ENCODE results near the gene RFPL1. TPM values are rescaled to one million over a fixed set of nuclear protein-coding genes. Genes with fewer than 3 reads are reported as not detected.
A peak's percentile ranks its signal among the peaks of the same experiment; 100 is the strongest.
"Not testable (repeated sequence)": the region's sequence is repeated elsewhere in the genome, so short reads cannot be mapped to it uniquely, and the experiment has no call there.

RFPL1 gene
- not detected for total RNA-seq (ENCODE audit: unreplicated experiment)
- long read RNA-seq: 0 reads

GRCh38 chr22:29438283-29438682 is at the start of gene RFPL1:
Gene RFPL1, plus strand, starts transcription at chr22:29438583.
- not testable (repeated sequence) for H3K4me1 Mint-ChIP-seq (ENCODE audit: unreplicated experiment); H3K27me3 Mint-ChIP-seq (ENCODE audit: unreplicated experiment); H3K9me3 Mint-ChIP-seq (ENCODE audit: unreplicated experiment); DNase-seq (ENCODE audit: low spot score); H3K4me3 Mint-ChIP-seq (ENCODE audit: unreplicated experiment); H3K36me3 Mint-ChIP-seq (ENCODE audit: low read depth, unreplicated experiment); H3K27ac Mint-ChIP-seq (ENCODE audit: unreplicated experiment)

GRCh38 chr22:29388759-29389090 is 49.7 kb upstream of the RFPL1 start:
- Mint-ChIP-seq H3K4me1 (ENCODE audit: unreplicated experiment) (peaks cover 59% of the 10 kb centered on the region), H3K36me3 (ENCODE audit: low read depth, unreplicated experiment) (peaks cover 22% of the 10 kb centered on the region), H3K27me3 (ENCODE audit: unreplicated experiment) (peaks cover 2% of the 10 kb centered on the region), H3K9me3 (ENCODE audit: unreplicated experiment) (no peaks in the 10 kb centered on the region), H3K4me3 (ENCODE audit: unreplicated experiment) (peak overlapping the region; percentile 94), H3K27ac (ENCODE audit: unreplicated experiment) (peak overlapping the region; percentile 30)
- no peak for TF ChIP-seq CTCF (IDR thresholded peaks at IDR 0.05; ENCODE audit: unreplicated experiment)
- no peak for DNase-seq (ENCODE audit: low spot score)

GRCh38 chr22:29390270-29390669 is 48.1 kb upstream of the RFPL1 start:
- TF ChIP-seq CTCF (IDR thresholded peaks at IDR 0.05; ENCODE audit: unreplicated experiment): no peak
- H3K4me1 Mint-ChIP-seq (ENCODE audit: unreplicated experiment): peaks cover 53% of the 10 kb centered on the region
- peaks cover 12% of the 10 kb centered on the region for H3K36me3 Mint-ChIP-seq (ENCODE audit: low read depth, unreplicated experiment)
- DNase-seq (ENCODE audit: low spot score): no peak
- no peak overlapping the region for H3K4me3 Mint-ChIP-seq (ENCODE audit: unreplicated experiment)
- H3K9me3 Mint-ChIP-seq (ENCODE audit: unreplicated experiment): no peaks in the 10 kb centered on the region
- H3K27me3 Mint-ChIP-seq (ENCODE audit: unreplicated experiment): peaks cover 2% of the 10 kb centered on the region
- H3K27ac Mint-ChIP-seq (ENCODE audit: unreplicated experiment): no peak overlapping the region

GRCh38 chr22:29391546-29391945 is 46.8 kb upstream of the RFPL1 start:
- Mint-ChIP-seq H3K36me3 (ENCODE audit: low read depth, unreplicated experiment) (peaks cover 7% of the 10 kb centered on the region), H3K27me3 (ENCODE audit: unreplicated experiment) (peaks cover 2% of the 10 kb centered on the region), H3K4me1 (ENCODE audit: unreplicated experiment) (peaks cover 45% of the 10 kb centered on the region), H3K4me3 (ENCODE audit: unreplicated experiment) (no peak overlapping the region), H3K9me3 (ENCODE audit: unreplicated experiment) (no peaks in the 10 kb centered on the region), H3K27ac (ENCODE audit: unreplicated experiment) (no peak overlapping the region)
- no peak for TF ChIP-seq CTCF (IDR thresholded peaks at IDR 0.05; ENCODE audit: unreplicated experiment)
- DNase-seq (ENCODE audit: low spot score): no peak

- Mint-ChIP-seq H3K4me1 (ENCODE audit: unreplicated experiment) (peaks cover 33% of the 10 kb centered on the region), H3K36me3 (ENCODE audit: low read depth, unreplicated experiment) (no peaks in the 10 kb centered on the region), H3K4me3 (ENCODE audit: unreplicated experiment) (no peak overlapping the region), H3K27me3 (ENCODE audit: unreplicated experiment) (peaks cover 2% of the 10 kb centered on the region), H3K9me3 (ENCODE audit: unreplicated experiment) (no peaks in the 10 kb centered on the region), H3K27ac (ENCODE audit: unreplicated experiment) (no peak overlapping the region)
- DNase-seq (ENCODE audit: low spot score): no peak
- TF ChIP-seq CTCF (IDR thresholded peaks at IDR 0.05; ENCODE audit: unreplicated experiment): no peak
Measured at GRCh38 chr22:29393019-29393608, 45.3 kb upstream of the RFPL1 start.
